GM19328 (cell line): Measurements from ENCODE around the gene MS4A6E.
"Not testable (repeated sequence)": the region's sequence is repeated elsewhere in the genome, so short reads cannot be mapped to it uniquely, and the experiment has no call there.

Experiments used
- ATAC-seq: cut with Tn5 transposase; IDR thresholded peaks from one replicate; pipeline ENCODE4 v1.9.1; 2021; ENCODE audit warnings: mild to moderate bottlenecking, moderate library complexity; ENCODE audit not compliant: unreplicated experiment

Gene MS4A6E, protein sequence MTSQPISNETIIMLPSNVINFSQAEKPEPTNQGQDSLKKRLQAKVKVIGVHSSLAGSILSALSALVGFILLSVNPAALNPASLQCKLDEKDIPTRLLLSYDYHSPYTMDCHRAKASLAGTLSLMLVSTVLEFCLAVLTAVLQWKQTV

GRCh38 chr11:60326955-60327354, at the start of gene MS4A6E:
Gene MS4A6E, plus strand, starts transcription at chr11:60327255. Its CDS starts 7,641 bp downstream, at chr11:60334896.
- ATAC-seq = no peak

GRCh38 chr11:60280412-60280811, 46.6 kb upstream of the MS4A6E start, which contains the start of gene MS4A4A:
Gene MS4A4A, plus strand, starts transcription at chr11:60280666. Its CDS starts 10 bp downstream, at chr11:60280676.
- ATAC-seq = no peak

GRCh38 chr11:60281485-60281884, 45.6 kb upstream of the MS4A6E start:
- ATAC-seq = no peak

GRCh38 chr11:60282286-60282685, 44.8 kb upstream of the MS4A6E start:
- ATAC-seq = no peak

DNA sequence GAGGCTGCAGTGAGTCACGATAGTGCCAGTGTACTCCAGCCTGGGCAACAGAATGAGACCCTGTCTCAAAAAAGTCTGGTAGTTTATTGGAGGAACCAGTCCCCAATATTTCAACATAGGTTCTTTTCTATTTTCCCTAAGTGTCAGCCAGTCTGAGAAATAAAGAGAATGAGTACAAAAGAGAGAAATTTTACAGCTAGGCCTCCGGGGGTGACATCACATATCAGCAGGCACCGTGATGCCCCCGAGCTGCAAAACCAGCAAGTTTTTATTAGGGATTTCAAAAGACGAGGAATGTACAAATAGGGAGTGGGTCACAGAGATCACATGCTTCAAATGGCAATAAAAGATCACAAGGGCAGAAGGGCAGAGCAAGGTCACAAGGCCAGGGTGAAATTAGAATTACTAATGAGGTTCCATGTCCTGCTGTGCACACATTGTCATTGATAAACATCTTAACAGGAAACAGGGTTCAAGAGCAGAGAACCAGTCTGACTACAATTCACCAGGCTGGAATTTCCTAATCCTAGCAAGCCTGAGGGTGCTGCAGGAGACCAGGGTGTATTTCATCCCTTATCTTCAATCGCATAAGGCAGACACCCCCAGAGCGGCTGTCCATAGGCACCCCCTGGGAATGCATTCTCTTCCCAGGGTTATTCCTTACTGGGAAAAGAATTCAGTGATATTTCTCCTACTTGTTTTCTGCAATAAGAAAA, 41.5 kb upstream of the MS4A6E start:
- ATAC-seq = not testable (repeated sequence)

DNA sequence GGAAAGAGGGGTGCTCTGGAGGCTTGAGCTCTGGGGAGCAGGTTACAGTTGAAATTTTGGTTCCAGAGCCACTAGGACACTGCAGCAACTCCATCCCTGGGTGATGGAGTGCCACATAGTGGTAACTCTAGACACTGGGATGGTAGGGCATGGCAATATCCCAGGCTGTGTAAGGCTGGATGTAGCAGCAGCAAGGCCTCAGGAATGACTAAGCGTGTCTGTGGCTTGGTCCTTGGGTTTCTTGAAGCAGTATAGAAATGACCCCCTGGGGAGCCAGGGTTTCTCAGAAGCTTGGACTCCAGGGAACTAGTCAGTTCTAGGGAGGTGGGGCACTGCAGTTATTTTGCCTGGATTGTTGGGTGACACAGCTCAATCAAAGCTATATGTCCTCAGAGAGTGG, 38.5 kb upstream of the MS4A6E start:
- no peak for ATAC-seq

DNA sequence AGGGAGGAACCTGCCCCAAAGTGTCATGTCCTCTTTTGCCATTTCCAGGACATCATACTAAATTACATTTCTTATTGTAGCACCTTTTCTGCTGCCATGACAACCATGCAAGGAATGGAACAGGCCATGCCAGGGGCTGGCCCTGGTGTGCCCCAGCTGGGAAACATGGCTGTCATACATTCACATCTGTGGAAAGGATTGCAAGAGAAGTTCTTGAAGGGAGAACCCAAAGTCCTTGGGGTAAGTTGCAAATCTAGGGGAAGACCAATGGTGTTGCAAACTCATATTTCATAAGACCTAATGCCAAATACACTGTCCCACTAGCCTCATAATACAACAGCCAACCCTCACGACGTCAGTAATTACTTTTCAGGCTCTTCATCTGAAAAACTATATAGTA, 34.9 kb upstream of the MS4A6E start:
- no peak for ATAC-seq

DNA sequence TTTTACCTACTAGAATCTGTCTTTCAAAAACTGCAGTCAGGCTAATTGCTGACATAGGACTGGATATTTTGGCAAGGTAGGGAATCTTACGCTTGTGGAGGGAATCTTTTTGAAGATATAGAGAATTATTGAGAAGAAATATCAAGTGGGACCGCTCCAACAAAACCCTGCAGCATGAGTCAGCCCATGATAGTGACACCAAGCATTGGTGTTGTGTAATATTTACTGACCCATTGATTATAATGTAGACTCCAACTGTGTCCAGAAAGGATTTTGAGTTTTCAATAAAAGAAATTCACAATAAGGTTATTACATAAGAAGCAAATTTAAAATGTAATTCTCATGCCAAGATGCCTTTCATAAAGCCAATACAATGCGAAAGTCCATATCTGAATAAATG, 25.9 kb upstream of the MS4A6E start:
- ATAC-seq = no peak

- not testable (repeated sequence) for ATAC-seq
These were observed 25.2 kb upstream of the MS4A6E start for GRCh38 chr11:60301884-60302283.

GRCh38 chr11:60303661-60304060, 23.4 kb upstream of the MS4A6E start:
- ATAC-seq = no peak

DNA sequence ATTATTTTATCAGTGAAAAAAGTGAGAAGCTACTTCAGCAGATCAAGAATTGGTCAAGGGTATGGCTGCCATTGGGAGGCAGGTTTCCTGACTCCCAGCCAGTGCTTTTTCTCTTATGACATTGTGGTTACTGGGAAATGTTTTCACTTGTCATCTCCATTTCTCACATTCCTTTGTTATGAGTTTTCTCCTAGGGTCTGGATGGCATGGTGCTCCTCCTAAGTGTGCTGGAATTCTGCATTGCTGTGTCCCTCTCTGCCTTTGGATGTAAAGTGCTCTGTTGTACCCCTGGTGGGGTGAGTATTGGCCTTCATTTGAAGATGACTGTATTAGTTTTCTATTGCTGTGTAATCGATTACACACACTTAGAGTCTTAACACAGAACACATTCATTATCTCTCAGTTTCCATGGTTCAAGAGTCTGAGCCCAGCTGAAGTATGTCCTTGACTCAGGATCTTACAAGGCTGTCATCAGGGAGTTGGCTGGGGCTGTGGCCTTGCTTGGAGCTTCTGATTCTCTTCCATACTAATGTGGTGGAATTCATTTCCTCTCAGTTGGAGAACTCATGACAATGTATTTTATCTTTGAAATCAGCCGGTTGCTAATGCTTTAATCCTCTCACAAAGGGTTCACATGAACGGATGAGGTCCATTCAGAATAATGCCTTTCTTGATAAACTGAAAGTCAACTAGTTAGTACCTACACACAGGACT, 21.0 kb upstream of the MS4A6E start:
- ATAC-seq = no peak

GRCh38 chr11:60307507-60308195, 19.4 kb upstream of the MS4A6E start:
- ATAC-seq = no peak

- no peak for ATAC-seq
These were observed 16.6 kb upstream of the MS4A6E start for GRCh38 chr11:60310407-60310998.

- no peak for ATAC-seq
These were observed 12.3 kb upstream of the MS4A6E start for GRCh38 chr11:60314635-60315321.

- no peak for ATAC-seq
These were observed 11.2 kb upstream of the MS4A6E start for GRCh38 chr11:60315871-60316270.

DNA sequence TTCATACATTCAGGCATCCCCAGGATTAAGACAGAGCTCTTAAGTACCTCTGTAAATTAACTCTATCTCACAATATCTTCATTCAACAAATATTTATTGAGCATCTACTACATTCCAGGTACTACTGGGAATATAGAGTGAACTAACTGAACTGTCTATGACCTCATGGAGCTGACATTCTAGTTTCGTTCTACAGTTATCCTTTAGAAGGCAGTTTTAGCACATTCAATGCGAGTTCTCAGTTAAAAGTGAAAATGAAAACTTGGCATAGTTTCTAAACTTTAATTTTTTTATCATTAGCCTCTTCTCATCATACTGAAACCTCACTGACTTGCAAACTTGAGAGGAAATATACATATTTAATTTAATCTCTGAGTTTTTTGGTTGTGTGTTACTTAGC, 10.7 kb upstream of the MS4A6E start:
- ATAC-seq = no peak

DNA sequence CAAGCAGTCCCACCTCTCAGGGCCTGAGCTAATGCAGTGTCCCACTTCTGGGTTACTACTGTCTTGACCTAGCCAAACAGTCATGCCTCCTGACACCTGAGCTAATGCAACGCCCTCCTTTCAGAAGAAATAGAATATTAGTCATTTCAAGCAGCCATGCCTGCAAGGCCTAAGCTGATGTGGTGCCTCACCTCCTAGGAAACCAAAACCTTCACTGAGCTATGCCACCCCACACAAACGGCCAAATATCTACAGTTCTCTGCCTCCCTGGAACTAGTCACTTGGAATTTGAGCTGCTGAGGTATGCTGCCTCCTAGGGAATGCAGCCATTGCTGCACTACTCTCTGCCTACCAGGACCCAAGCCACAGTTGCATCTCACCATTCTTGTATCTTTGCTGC, 8.3 kb upstream of the MS4A6E start:
- no peak for ATAC-seq

GRCh38 chr11:60321051-60321450, 6.0 kb upstream of the MS4A6E start:
- ATAC-seq = no peak

GRCh38 chr11:60328460-60328859, 1.4 kb downstream of the MS4A6E start:
- no peak for ATAC-seq

GRCh38 chr11:60332846-60333245, 5.8 kb downstream of the MS4A6E start:
- ATAC-seq = no peak
